Measurements from ENCODE around the gene CD84. TPM values are rescaled to one million over a fixed set of nuclear protein-coding genes. Genes with fewer than 3 reads are reported as not detected.
A peak's percentile ranks its signal among the peaks of the same experiment; 100 is the strongest.

CD84 gene
- total and polyA plus RNA-seq, 8 donors: 0.16 to 13.2 (median 3.1) TPM

GRCh38 chr1:160522622-160523345 is 56.5 kb downstream of the CD84 start, which contains the start of gene SLAMF6:
Gene SLAMF6, minus strand, starts transcription at chr1:160523255. Its CDS starts 63 bp downstream, at chr1:160523192.
- FAIRE-seq (no peak), DNase-seq (no peak), ATAC-seq (peak in 1 of 4 donors; percentile 22)
- peak within 1 kb of the TSS in 1 of 4 donors; percentile 4 for H3K27ac ChIP-seq
- H3K27me3 ChIP-seq: no peaks in the 10 kb centered on the region
- H3K4me1 ChIP-seq: peaks cover 0 to 10% (median 0%) of the 10 kb centered on the region in 3 donors
- whole genome bisulfite sequencing, 2 donors: 59 to 61% methylated on average over 11 of the region's 11 CpGs
- H3K9me3 ChIP-seq: no peaks in the 10 kb centered on the region
- H3K4me3 ChIP-seq: no peak within 1 kb of the TSS
- intact Hi-C loops (cut with DNase I): no loop called here
- H3K36me3 ChIP-seq: no peaks in the 10 kb centered on the region
- TF ChIP-seq CTCF (IDR thresholded peaks at IDR 0.05): no peak

GRCh38 chr1:160522136-160522535 is 57.2 kb downstream of the CD84 start:
- H3K27ac ChIP-seq: peak overlapping the region in 1 of 4 donors; percentile 4
- no peaks in the 10 kb centered on the region for H3K36me3 ChIP-seq
- DNase-seq (no peak), FAIRE-seq (no peak), ATAC-seq (no peak)
- peaks cover 0 to 10% (median 0%) of the 10 kb centered on the region in 3 donors for H3K4me1 ChIP-seq
- no peak overlapping the region for H3K4me3 ChIP-seq
- H3K9me3 ChIP-seq: no peaks in the 10 kb centered on the region
- WGBS, 2 donors: 69 to 76% methylated on average over 3 of the region's 3 CpGs
- no peaks in the 10 kb centered on the region for H3K27me3 ChIP-seq
- intact Hi-C loops (cut with DNase I): no loop called here
- TF ChIP-seq CTCF (IDR thresholded peaks at IDR 0.05): no peak

- no peak for FAIRE-seq
- H3K4me3 ChIP-seq: no peak overlapping the region
- H3K36me3 ChIP-seq: no peaks in the 10 kb centered on the region
- TF ChIP-seq CTCF (IDR thresholded peaks at IDR 0.05): no peak
- H3K4me1 ChIP-seq: peaks cover 0 to 10% (median 0%) of the 10 kb centered on the region in 3 donors
- no peaks in the 10 kb centered on the region for H3K9me3 ChIP-seq
- WGBS, 2 donors: 85 to 89% methylated on average over 2 of the region's 2 CpGs
- peak overlapping the region in 1 of 4 donors; percentile 4 for H3K27ac ChIP-seq
- no peaks in the 10 kb centered on the region for H3K27me3 ChIP-seq
- no peak for DNase-seq
- intact Hi-C loops (cut with DNase I): no loop called here
- no peak for ATAC-seq
Measured at GRCh38 chr1:160521554-160521953, 57.7 kb downstream of the CD84 start.

GRCh38 chr1:160520999-160521398 is 58.3 kb downstream of the CD84 start:
- Histone ChIP-seq H3K9me3 (no peaks in the 10 kb centered on the region), H3K4me1 (peaks cover 0 to 10% (median 0%) of the 10 kb centered on the region in 3 donors), H3K27ac (peak overlapping the region in 2 of 4 donors; percentile 35 to 66), H3K27me3 (no peaks in the 10 kb centered on the region), H3K4me3 (no peak overlapping the region), H3K36me3 (no peaks in the 10 kb centered on the region)
- TF ChIP-seq CTCF (IDR thresholded peaks at IDR 0.05): no peak
- no peak for FAIRE-seq
- intact Hi-C loops (cut with DNase I): no loop called here
- ATAC-seq: peak in 1 of 4 donors; percentile 37
- 74% methylated on average over 3 of the region's 3 CpGs for WGBS, 2 donors
- DNase-seq: no peak

GRCh38 chr1:160520582-160520981 is 58.7 kb downstream of the CD84 start:
- TF ChIP-seq CTCF (IDR thresholded peaks at IDR 0.05): no peak
- peak in 2 of 4 donors; percentile 61 to 66 for ATAC-seq
- DNase-seq: no peak
- intact Hi-C loops (cut with DNase I): no loop called here
- Histone ChIP-seq H3K9me3 (no peaks in the 10 kb centered on the region), H3K4me1 (peaks cover 0 to 10% (median 0%) of the 10 kb centered on the region in 3 donors), H3K27ac (peak overlapping the region in 2 of 4 donors; percentile 35 to 66), H3K4me3 (no peak overlapping the region), H3K27me3 (no peaks in the 10 kb centered on the region), H3K36me3 (no peaks in the 10 kb centered on the region)
- 34 to 47% methylated on average over 2 of the region's 2 CpGs for WGBS, 2 donors
- FAIRE-seq: no peak
